NCI-H524 (cell line): ENCODE results near the gene SEC14L1.
A peak's percentile ranks its signal among the peaks of the same experiment; 100 is the strongest.
"Not testable (repeated sequence)": the region's sequence is repeated elsewhere in the genome, so short reads cannot be mapped to it uniquely, and the experiment has no call there.

ENCODE experiments used
- DNase-seq, 2 experiments: peaks; one replicate each; lab custom pipeline; 2025; lab: John Stamatoyannopoulos, UW

Gene SEC14L1

GRCh38 chr17:77116371-77116860 is 24.4 kb upstream of the SEC14L1 start:
- no peak for DNase-seq

GRCh38 chr17:77117415-77117814 is 23.4 kb upstream of the SEC14L1 start:
- no peak for DNase-seq

- DNase-seq = no peak
These were observed 22.4 kb upstream of the SEC14L1 start for GRCh38 chr17:77118251-77118928.

- peak in 1 of 2 experiments; percentile 47 for DNase-seq
These were observed 21.0 kb upstream of the SEC14L1 start for GRCh38 chr17:77119668-77120301.

GRCh38 chr17:77120868-77121267 is 19.9 kb upstream of the SEC14L1 start:
- DNase-seq = no peak

GRCh38 chr17:77124192-77124889 is 16.4 kb upstream of the SEC14L1 start:
- DNase-seq = no peak

- DNase-seq = no peak
These were observed 15.3 kb upstream of the SEC14L1 start for GRCh38 chr17:77125432-77125901.

GRCh38 chr17:77126519-77126918 is 14.2 kb upstream of the SEC14L1 start:
- no peak for DNase-seq

- no peak for DNase-seq
These were observed 12.9 kb upstream of the SEC14L1 start for GRCh38 chr17:77127735-77128361.

GRCh38 chr17:77128896-77129567 is 11.7 kb upstream of the SEC14L1 start:
- no peak for DNase-seq

- DNase-seq = no peak
These were observed 11.0 kb upstream of the SEC14L1 start for GRCh38 chr17:77129568-77130301.

- no peak for DNase-seq
These were observed 10.2 kb upstream of the SEC14L1 start for GRCh38 chr17:77130525-77130924.

GRCh38 chr17:77131904-77132303 is 8.9 kb upstream of the SEC14L1 start:
- DNase-seq = peak; percentile 37 to 70

- no peak for DNase-seq
These were observed 8.2 kb upstream of the SEC14L1 start for GRCh38 chr17:77132411-77133086.

GRCh38 chr17:77133087-77133638 is 7.6 kb upstream of the SEC14L1 start:
- no peak for DNase-seq

- DNase-seq = no peak
These were observed 4.4 kb upstream of the SEC14L1 start for GRCh38 chr17:77136420-77136767.

GRCh38 chr17:77137111-77137510 is 3.7 kb upstream of the SEC14L1 start:
- no peak for DNase-seq

- DNase-seq = not testable (repeated sequence)
These were observed 2.9 kb upstream of the SEC14L1 start for GRCh38 chr17:77137886-77138285.

GRCh38 chr17:77140166-77140877 is 447 bp upstream of the SEC14L1 start:
- peak; percentile 100 for DNase-seq
